ENCODE data around the gene RAPGEF5.
"Not testable (repeated sequence)": the region's sequence is repeated elsewhere in the genome, so short reads cannot be mapped to it uniquely, and the experiment has no call there.

The RAPGEF5 gene

GRCh38 chr7:22094413-22095342, 262.3 kb downstream of the RAPGEF5 start:
- no peak for DNase-seq
- no peak for ATAC-seq (replicated peaks)
- H3K9me3 Mint-ChIP-seq = no peaks in the 10 kb centered on the region
- no peaks in the 10 kb centered on the region for H3K4me1 Mint-ChIP-seq
- H3K4me3 Mint-ChIP-seq = no peak overlapping the region
- no peaks in the 10 kb centered on the region for H3K36me3 Mint-ChIP-seq
- H3K27me3 Mint-ChIP-seq = peaks cover 23% of the 10 kb centered on the region in 2 donors
- no peak overlapping the region for H3K27ac Mint-ChIP-seq

DNA sequence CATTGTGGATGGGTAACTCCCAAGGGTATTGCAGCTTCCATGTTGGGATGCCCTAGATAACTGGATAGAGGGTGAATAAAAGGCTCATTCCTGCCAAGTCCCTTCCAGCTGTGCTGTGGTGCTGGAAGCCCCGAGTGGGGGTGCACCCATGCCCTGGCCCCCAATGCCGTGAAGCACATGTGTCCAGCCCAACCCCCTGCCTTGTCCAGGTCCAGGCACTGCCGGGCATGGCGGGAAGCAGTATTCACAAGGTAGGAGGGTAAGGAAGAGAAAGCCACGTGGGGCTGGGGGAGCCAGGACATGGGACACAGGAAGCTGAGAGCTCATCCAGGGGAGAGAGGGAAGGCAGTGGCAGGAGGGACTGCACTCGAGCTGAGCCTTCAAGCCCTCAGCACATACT, 263.0 kb downstream of the RAPGEF5 start:
- ATAC-seq (replicated peaks) (no peak), DNase-seq (no peak)
- peaks cover 23% of the 10 kb centered on the region in 2 donors for H3K27me3 Mint-ChIP-seq
- H3K9me3 Mint-ChIP-seq = no peaks in the 10 kb centered on the region
- H3K27ac Mint-ChIP-seq = no peak overlapping the region
- H3K4me3 Mint-ChIP-seq = no peak overlapping the region
- no peaks in the 10 kb centered on the region for H3K4me1 Mint-ChIP-seq
- H3K36me3 Mint-ChIP-seq = no peaks in the 10 kb centered on the region

- Mint-ChIP-seq H3K4me3 (no peak overlapping the region), H3K4me1 (no peaks in the 10 kb centered on the region), H3K27me3 (peaks cover 17 to 18% of the 10 kb centered on the region in 2 donors), H3K36me3 (no peaks in the 10 kb centered on the region), H3K27ac (no peak overlapping the region), H3K9me3 (no peaks in the 10 kb centered on the region)
- ATAC-seq (replicated peaks) (no peak), DNase-seq (no peak)
These were observed 264.0 kb downstream of the RAPGEF5 start for GRCh38 chr7:22093001-22093400.

DNA sequence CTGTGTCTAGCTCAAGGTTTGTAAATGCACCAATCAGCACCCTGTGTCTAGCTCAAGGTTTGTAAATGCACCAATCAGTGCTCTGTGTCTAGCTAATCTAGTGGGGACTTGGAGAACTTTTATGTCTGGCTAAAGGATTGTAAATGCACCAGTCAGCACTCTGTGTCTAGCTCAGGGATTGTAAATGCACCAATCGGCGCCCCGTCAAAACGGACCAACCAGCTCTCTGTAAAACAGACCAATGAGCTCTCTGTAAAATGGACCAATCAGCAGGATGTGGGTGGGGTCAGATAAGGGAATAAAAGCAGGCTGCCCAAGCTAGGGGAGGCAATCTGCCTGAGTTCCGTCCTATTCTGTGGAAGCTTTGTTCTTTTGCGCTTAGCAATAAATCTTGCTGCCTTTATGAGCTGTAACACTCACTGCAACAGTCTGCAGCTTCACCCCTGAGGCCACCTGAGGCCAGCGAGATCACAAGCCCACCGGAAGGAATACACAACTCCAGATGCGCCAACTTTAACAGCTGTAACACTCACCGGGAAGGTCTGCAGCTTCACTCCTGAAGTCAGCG, 265.9 kb downstream of the RAPGEF5 start:
- H3K4me1 Mint-ChIP-seq; H3K9me3 Mint-ChIP-seq; H3K36me3 Mint-ChIP-seq; H3K27ac Mint-ChIP-seq; DNase-seq; ATAC-seq (replicated peaks); H3K4me3 Mint-ChIP-seq: not testable (repeated sequence)
- peaks cover 17 to 18% of the 10 kb centered on the region in 2 donors for H3K27me3 Mint-ChIP-seq

DNA sequence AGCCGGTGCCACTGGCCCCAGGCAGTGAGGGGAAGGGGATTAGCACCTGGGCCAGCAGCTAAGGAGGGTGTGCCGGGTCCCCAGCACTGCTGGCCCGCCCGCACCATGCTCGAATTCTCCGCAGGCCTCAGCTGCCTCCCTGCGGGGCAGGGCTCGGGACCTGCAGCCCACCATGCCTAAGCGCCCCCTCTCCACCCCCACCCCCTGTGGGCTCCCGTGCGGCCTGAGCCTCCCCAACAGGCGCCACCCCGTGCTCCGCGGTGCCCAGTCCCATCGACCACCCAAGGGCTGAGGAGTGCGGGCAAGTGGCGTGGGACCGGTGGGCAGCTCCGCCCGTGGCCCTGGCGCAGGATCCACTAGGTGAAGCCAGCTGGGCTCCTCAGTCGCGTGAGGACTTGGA, 266.4 kb downstream of the RAPGEF5 start:
- Mint-ChIP-seq H3K27me3 (peaks cover 16 to 17% of the 10 kb centered on the region in 2 donors), H3K27ac (no peak overlapping the region), H3K9me3 (no peaks in the 10 kb centered on the region), H3K4me1 (no peaks in the 10 kb centered on the region), H3K36me3 (no peaks in the 10 kb centered on the region), H3K4me3 (no peak overlapping the region)
- no peak for ATAC-seq (replicated peaks)
- DNase-seq = no peak

DNA sequence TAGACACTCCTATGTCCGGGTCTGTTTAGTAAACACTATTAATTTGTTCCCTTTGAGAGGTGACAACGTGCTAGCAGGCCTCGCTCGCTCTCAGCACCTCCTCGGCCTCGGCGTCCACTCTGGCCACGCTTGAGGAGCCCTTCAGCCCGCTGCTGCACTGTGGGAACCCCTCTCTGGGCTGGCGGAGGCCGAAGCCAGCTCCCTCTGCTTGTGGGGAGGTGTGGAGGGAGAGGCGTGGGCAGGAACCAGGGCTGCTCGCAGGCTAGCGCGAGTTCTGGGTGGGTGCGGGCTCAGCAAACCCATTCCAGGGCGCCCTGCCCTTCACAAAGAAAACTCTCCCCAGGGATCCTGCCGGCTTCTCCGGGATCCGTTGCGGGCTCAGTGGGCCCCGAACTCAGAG, 266.8 kb downstream of the RAPGEF5 start:
- no peak for ATAC-seq (replicated peaks)

GRCh38 chr7:22088827-22089226, 268.1 kb downstream of the RAPGEF5 start:
- Mint-ChIP-seq H3K36me3 (no peaks in the 10 kb centered on the region), H3K27ac (no peak overlapping the region), H3K27me3 (peaks cover 13 to 14% of the 10 kb centered on the region in 2 donors), H3K4me3 (no peak overlapping the region), H3K4me1 (peaks cover 0 to 3% of the 10 kb centered on the region in 2 donors), H3K9me3 (no peaks in the 10 kb centered on the region)
- ATAC-seq (replicated peaks) (no peak), DNase-seq (no peak)

More for the DNA sequence above, 266.8 kb downstream of the RAPGEF5 start:
- Mint-ChIP-seq H3K4me3 (no peak overlapping the region), H3K36me3 (no peaks in the 10 kb centered on the region), H3K4me1 (no peaks in the 10 kb centered on the region), H3K27me3 (peaks cover 14 to 17% of the 10 kb centered on the region in 2 donors), H3K9me3 (no peaks in the 10 kb centered on the region), H3K27ac (no peak overlapping the region)
- no peak for DNase-seq

- ATAC-seq (replicated peaks) = no peak
- no peaks in the 10 kb centered on the region for H3K36me3 Mint-ChIP-seq
- DNase-seq = no peak
- H3K4me1 Mint-ChIP-seq = peaks cover 0 to 7% of the 10 kb centered on the region in 2 donors
- no peak overlapping the region for H3K27ac Mint-ChIP-seq
- H3K27me3 Mint-ChIP-seq = peaks cover 12 to 14% of the 10 kb centered on the region in 2 donors
- H3K4me3 Mint-ChIP-seq = no peak overlapping the region
- no peaks in the 10 kb centered on the region for H3K9me3 Mint-ChIP-seq
These were observed 269.1 kb downstream of the RAPGEF5 start for GRCh38 chr7:22087861-22088260.

DNA sequence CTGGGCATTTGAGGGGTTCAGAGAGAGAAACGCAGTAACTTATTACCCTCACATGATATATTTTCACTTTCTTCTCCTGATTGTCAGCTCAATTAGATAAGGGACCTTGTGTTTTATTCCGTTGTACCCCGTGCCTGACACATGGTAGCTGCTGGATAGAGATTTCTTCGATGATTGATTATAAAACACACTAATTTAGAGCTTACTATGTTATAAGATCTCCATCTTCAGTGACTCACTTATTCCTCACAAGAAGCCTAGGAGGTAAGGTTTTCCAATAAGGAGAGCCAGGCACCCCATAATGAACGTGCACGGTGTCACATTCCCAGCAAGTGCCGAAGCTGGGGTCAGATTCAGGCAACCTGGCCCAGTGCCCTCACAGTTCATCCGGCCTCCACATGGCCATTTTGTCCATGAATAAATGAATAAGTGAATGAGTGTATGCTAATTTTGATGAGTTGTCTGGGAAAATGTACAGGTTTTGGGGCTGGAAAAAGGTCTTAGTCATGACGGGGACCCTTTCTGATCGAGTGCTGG, 273.2 kb downstream of the RAPGEF5 start:
- no peak for ATAC-seq (replicated peaks)
- no peaks in the 10 kb centered on the region for H3K36me3 Mint-ChIP-seq

GRCh38 chr7:22082886-22083703, 273.9 kb downstream of the RAPGEF5 start:
- Mint-ChIP-seq H3K36me3 (no peaks in the 10 kb centered on the region), H3K9me3 (no peaks in the 10 kb centered on the region), H3K4me1 (peaks cover 6 to 13% of the 10 kb centered on the region in 2 donors), H3K27me3 (peaks cover 14% of the 10 kb centered on the region in 2 donors), H3K27ac (peak overlapping the region; percentile 88), H3K4me3 (peak overlapping the region; percentile 83 to 92)
- ATAC-seq (replicated peaks) (peak; percentile 96 to 98), DNase-seq (peak; percentile 90)

More for the DNA sequence above, 273.2 kb downstream of the RAPGEF5 start:
- peaks cover 5 to 13% of the 10 kb centered on the region in 2 donors for H3K4me1 Mint-ChIP-seq
- peak overlapping the region; percentile 88 for H3K27ac Mint-ChIP-seq
- H3K9me3 Mint-ChIP-seq = no peaks in the 10 kb centered on the region
- H3K4me3 Mint-ChIP-seq = peak overlapping the region; percentile 83 to 92
- peaks cover 11 to 12% of the 10 kb centered on the region in 2 donors for H3K27me3 Mint-ChIP-seq
- DNase-seq = no peak

GRCh38 chr7:22082553-22082885, 274.4 kb downstream of the RAPGEF5 start:
- DNase-seq (no peak), ATAC-seq (replicated peaks) (peak; percentile 1 to 2)
- Mint-ChIP-seq H3K4me1 (peaks cover 9 to 13% of the 10 kb centered on the region in 2 donors), H3K27ac (peak overlapping the region; percentile 88), H3K36me3 (no peaks in the 10 kb centered on the region), H3K4me3 (peak overlapping the region; percentile 83 to 92), H3K9me3 (no peaks in the 10 kb centered on the region), H3K27me3 (peaks cover 19% of the 10 kb centered on the region in 2 donors)

DNA sequence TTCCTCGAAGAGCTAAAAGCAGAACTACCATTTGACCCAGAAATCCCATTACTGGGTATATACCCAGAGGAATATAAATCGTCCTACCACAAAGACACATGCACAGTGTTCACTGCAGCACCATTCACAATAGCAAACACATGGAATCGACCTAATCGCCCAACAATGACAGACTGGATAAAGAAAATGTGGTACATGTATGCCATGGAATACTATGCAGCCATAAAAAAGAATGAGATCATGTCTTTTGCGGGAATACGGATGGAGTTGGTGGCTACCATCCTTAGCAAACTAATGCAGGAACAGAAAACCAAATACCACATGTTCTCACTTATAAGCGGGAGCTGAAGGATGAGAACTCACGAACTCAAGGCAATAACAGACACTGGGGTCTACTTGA, 276.7 kb downstream of the RAPGEF5 start:
- H3K36me3 Mint-ChIP-seq; H3K4me3 Mint-ChIP-seq; DNase-seq; ATAC-seq (replicated peaks); H3K9me3 Mint-ChIP-seq; H3K27ac Mint-ChIP-seq: not testable (repeated sequence)
- Mint-ChIP-seq H3K4me1 (peaks cover 9 to 13% of the 10 kb centered on the region in 2 donors), H3K27me3 (peaks cover 24 to 25% of the 10 kb centered on the region in 2 donors)

DNA sequence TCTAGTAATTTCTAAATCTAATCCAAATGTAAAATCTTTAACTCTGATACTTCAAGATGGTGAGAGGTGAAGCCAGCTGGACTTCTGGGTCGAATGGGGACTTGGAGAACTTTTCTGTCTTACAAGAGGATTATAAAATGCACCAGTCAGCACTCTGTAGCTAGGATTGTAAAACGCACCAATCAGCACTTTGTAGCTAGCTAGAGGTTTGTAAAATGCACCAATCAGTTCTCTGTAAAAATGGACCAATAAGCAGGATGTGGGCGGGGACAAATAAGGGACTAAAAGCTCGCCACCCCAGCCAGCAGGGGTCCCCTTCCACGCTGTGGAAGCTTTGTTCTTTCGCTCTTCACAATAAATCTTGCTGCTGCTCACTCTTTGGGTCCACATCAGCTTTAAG, 278.1 kb downstream of the RAPGEF5 start:
- H3K9me3 Mint-ChIP-seq; H3K4me3 Mint-ChIP-seq; DNase-seq; ATAC-seq (replicated peaks); H3K36me3 Mint-ChIP-seq; H3K27ac Mint-ChIP-seq: not testable (repeated sequence)
- Mint-ChIP-seq H3K4me1 (peaks cover 9 to 10% of the 10 kb centered on the region in 2 donors), H3K27me3 (peaks cover 24 to 32% of the 10 kb centered on the region in 2 donors)

DNA sequence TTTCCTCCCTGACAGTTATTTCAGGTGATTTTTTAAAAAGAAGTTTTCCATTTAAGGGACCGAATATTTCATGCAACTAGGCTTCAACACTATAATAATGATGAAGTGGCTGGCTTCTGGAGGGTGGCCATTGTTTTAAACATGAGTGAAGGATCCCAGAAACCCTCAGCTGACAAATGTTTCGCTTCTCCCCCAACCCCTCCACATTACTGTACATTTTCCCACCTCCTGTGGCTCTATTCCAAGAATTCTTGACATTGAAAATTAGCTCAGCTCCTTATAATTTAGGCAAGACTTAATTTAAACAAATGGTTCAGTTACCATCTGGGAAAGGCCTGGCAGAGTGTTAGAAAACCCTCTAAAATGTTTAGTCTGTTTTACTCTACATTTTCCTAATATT, 281.4 kb downstream of the RAPGEF5 start:
- no peak overlapping the region for H3K27ac Mint-ChIP-seq
- peaks cover 16 to 21% of the 10 kb centered on the region in 2 donors for H3K27me3 Mint-ChIP-seq
- H3K9me3 Mint-ChIP-seq = no peaks in the 10 kb centered on the region
- ATAC-seq (replicated peaks) = no peak
- peaks cover 0 to 4% of the 10 kb centered on the region in 2 donors for H3K4me1 Mint-ChIP-seq
- no peaks in the 10 kb centered on the region for H3K36me3 Mint-ChIP-seq
- H3K4me3 Mint-ChIP-seq = no peak overlapping the region
- DNase-seq = no peak

Data from stimulated activated naive B cell treated with anti-CD40 and anti-IgM and Interleukin-4, amounts not matched to agents 10 μg/mL and 1 μg/mL and 100 μg/mL, for 72 hours (primary cell).